Measurements from ENCODE around the gene CENPU.

DNA sequence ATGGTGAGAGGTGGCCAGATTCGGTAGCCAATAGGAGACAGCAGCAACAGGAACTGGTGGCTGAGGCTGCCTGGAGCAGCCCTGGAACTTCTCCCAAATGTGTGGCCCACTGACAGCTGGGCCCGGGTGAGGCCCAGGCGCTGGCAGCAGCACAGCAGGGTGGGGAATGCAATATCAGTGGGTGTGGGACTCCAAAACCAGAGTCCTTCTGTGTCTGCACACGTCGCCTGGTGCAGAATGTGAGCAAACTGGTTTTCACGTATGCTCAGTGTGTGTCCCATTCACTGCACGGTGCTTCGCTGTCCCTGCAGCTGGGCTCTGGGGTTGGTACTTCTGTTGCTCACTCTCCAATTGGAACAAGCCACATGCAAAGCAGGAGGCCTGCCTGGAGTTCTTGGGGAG is 14.4 kb upstream of the CENPU start:
- TF ChIP-seq, protein P1, sequence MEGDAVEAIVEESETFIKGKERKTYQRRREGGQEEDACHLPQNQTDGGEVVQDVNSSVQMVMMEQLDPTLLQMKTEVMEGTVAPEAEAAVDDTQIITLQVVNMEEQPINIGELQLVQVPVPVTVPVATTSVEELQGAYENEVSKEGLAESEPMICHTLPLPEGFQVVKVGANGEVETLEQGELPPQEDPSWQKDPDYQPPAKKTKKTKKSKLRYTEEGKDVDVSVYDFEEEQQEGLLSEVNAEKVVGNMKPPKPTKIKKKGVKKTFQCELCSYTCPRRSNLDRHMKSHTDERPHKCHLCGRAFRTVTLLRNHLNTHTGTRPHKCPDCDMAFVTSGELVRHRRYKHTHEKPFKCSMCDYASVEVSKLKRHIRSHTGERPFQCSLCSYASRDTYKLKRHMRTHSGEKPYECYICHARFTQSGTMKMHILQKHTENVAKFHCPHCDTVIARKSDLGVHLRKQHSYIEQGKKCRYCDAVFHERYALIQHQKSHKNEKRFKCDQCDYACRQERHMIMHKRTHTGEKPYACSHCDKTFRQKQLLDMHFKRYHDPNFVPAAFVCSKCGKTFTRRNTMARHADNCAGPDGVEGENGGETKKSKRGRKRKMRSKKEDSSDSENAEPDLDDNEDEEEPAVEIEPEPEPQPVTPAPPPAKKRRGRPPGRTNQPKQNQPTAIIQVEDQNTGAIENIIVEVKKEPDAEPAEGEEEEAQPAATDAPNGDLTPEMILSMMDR (IDR thresholded peaks at IDR 0.05), result no peak
- no peak for TF ChIP-seq EZH2 (IDR thresholded peaks at IDR 0.05)

Measured in neural progenitor cell (in vitro differentiated cells).